ENCODE data around the gene NPIPB8.
"Not testable (repeated sequence)": the region's sequence is repeated elsewhere in the genome, so short reads cannot be mapped to it uniquely, and the experiment has no call there.

The NPIPB8 gene

GRCh38 chr16:28637765-28638164, at the start of gene NPIPB8:
Gene NPIPB8, plus strand, starts transcription at chr16:28638065. Its CDS starts 296 bp downstream, at chr16:28638361.
- DNase-seq = not testable (repeated sequence)

- DNase-seq = no peak
Measured at GRCh38 chr16:28589069-28589468, 48.8 kb upstream of the NPIPB8 start.

- DNase-seq = no peak
Measured at GRCh38 chr16:28589930-28590329, 47.9 kb upstream of the NPIPB8 start.

GRCh38 chr16:28590384-28591340, 47.2 kb upstream of the NPIPB8 start:
- no peak for DNase-seq

GRCh38 chr16:28591355-28591754, 46.5 kb upstream of the NPIPB8 start:
- DNase-seq = no peak

- no peak for DNase-seq
Measured at GRCh38 chr16:28592511-28592910, 45.4 kb upstream of the NPIPB8 start.

GRCh38 chr16:28592979-28593553, 44.8 kb upstream of the NPIPB8 start:
- no peak for DNase-seq

- not testable (repeated sequence) for DNase-seq
Measured at GRCh38 chr16:28595451-28595850, 42.4 kb upstream of the NPIPB8 start.

- no peak for DNase-seq
Measured at GRCh38 chr16:28596115-28596630, 41.7 kb upstream of the NPIPB8 start.

- DNase-seq = peak; percentile 49
Measured at GRCh38 chr16:28596840-28597691, 40.8 kb upstream of the NPIPB8 start, which contains the start of gene SULT1A2. Gene SULT1A2, minus strand, starts transcription at chr16:28597050. Its CDS starts 1,120 bp downstream, at chr16:28595930.

- DNase-seq = no peak
Measured at GRCh38 chr16:28597692-28598261, 40.1 kb upstream of the NPIPB8 start.

GRCh38 chr16:28599377-28600285, 38.2 kb upstream of the NPIPB8 start:
- DNase-seq = not testable (repeated sequence)

GRCh38 chr16:28600965-28601364, 36.9 kb upstream of the NPIPB8 start:
- DNase-seq = not testable (repeated sequence)

- DNase-seq = not testable (repeated sequence)
Measured at GRCh38 chr16:28601589-28601988, 36.3 kb upstream of the NPIPB8 start.

GRCh38 chr16:28602062-28602461, 35.8 kb upstream of the NPIPB8 start:
- DNase-seq = not testable (repeated sequence)

- no peak for DNase-seq
Measured at GRCh38 chr16:28602529-28602928, 35.3 kb upstream of the NPIPB8 start.

- no peak for DNase-seq
Measured at GRCh38 chr16:28603381-28604185, 34.3 kb upstream of the NPIPB8 start.

GRCh38 chr16:28604186-28604565, 33.7 kb upstream of the NPIPB8 start:
- DNase-seq = no peak

GRCh38 chr16:28606291-28607115, 31.4 kb upstream of the NPIPB8 start:
- DNase-seq = no peak
